ENCODE results near the gene PITPNM3.

DNA sequence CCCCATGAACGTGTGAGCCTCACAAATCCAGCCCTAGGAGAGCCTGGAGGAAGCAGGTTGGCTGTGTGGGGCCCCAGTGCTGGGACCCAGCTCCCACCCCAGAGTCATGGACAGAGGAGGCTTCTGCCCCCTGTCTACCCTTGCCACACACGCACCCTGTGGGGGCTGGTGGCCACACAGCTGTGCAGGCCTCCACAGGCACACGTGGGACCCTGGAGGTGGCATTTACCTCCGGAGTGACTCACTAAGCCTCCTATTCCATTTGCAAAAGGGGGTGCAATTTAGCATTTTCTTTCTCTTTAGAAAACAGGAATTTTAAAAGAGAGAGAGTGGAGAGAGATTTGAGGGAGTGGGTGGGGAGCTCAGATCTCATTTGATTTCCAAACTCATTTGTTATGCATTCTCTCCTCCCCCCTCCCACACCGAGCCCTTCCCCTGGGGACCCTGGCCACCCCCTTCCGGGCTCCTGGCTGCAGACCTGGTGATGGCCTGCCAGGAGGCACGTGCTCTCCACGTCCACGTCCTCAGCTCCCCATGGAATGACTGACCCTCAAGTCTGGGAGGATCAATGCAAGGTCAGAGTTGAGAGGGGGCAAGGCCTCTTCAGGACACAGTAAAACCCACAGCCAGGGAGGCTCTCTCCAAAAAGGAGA, 6.8 kb downstream of the PITPNM3 start:
- TF ChIP-seq, protein P1, sequence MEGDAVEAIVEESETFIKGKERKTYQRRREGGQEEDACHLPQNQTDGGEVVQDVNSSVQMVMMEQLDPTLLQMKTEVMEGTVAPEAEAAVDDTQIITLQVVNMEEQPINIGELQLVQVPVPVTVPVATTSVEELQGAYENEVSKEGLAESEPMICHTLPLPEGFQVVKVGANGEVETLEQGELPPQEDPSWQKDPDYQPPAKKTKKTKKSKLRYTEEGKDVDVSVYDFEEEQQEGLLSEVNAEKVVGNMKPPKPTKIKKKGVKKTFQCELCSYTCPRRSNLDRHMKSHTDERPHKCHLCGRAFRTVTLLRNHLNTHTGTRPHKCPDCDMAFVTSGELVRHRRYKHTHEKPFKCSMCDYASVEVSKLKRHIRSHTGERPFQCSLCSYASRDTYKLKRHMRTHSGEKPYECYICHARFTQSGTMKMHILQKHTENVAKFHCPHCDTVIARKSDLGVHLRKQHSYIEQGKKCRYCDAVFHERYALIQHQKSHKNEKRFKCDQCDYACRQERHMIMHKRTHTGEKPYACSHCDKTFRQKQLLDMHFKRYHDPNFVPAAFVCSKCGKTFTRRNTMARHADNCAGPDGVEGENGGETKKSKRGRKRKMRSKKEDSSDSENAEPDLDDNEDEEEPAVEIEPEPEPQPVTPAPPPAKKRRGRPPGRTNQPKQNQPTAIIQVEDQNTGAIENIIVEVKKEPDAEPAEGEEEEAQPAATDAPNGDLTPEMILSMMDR (IDR thresholded peaks at IDR 0.05) = no peak
- no peak for TF ChIP-seq POLR2A (IDR thresholded peaks at IDR 0.05)
